K562 (cell line): Measurements from ENCODE around the gene KCNK4. TPM values are rescaled to one million over a fixed set of nuclear protein-coding genes. Genes with fewer than 3 reads are reported as not detected.

Experiments
- BCOR ChIP-seq: fragments of 450-650 bp; IDR thresholded peaks from 2 replicates; pipeline ENCODE4 v1.6.1; 2016
- COPS2 ChIP-seq: fragments of 450-650 bp; conservative IDR thresholded peaks from 2 replicates; pipeline ENCODE4 v1.6.1; 2016; ENCODE audit warnings: mild to moderate bottlenecking, moderate library complexity
- ESRRA ChIP-seq: fragments of 450-650 bp; IDR thresholded peaks from 2 replicates; pipeline ENCODE4 v1.6.1; 2014; ENCODE audit warnings: low read depth, mild to moderate bottlenecking, moderate library complexity, borderline replicate concordance
- FOSL1 ChIP-seq: fragments of 200-800 bp; sonication (Bioruptor generic); conservative IDR thresholded peaks from 2 replicates; pipeline ENCODE4 v1.6.1; 2016; ENCODE audit warnings: missing genetic modification characterization, missing compliant biosample characterization
- GABPA ChIP-seq: fragments of 200-800 bp; sonication (Bioruptor generic); conservative IDR thresholded peaks from 2 replicates; pipeline ENCODE4 v1.6.1; 2016; ENCODE audit warnings: low read depth, missing genetic modification characterization, missing compliant biosample characterization
- NBN ChIP-seq: fragments of 450-650 bp; IDR thresholded peaks from 2 replicates; pipeline ENCODE4 v1.6.1; 2016; ENCODE audit warnings: low read depth, mild to moderate bottlenecking
- PHB2 ChIP-seq: fragments of 450-650 bp; IDR thresholded peaks from 2 replicates; pipeline ENCODE4 v1.6.1; 2017; ENCODE audit warnings: low read depth
- RBM25 ChIP-seq: fragments of 200-400 bp; formaldehyde crosslinking; IDR thresholded peaks from 2 replicates; pipeline ENCODE4 v1.6.1; 2018; ENCODE audit warnings: low read length, low read depth, moderate library complexity; ENCODE audit not compliant: severe bottlenecking
- SMARCA4 ChIP-seq: fragments of 450-650 bp; IDR thresholded peaks from 2 replicates; pipeline ENCODE4 v1.6.1; 2016
- SP1 ChIP-seq: sonication (generic); formaldehyde crosslinking; IDR thresholded peaks from 2 replicates; pipeline ENCODE4 v1.8.1; 2022; ENCODE audit warnings: mild to moderate bottlenecking, missing genetic modification reagents
- TCFL5 ChIP-seq: fragments of 250-450 bp; sonication (Bioruptor Pico); conservative IDR thresholded peaks from 2 replicates; pipeline ENCODE4 v1.6.1; 2021; ENCODE audit warnings: mild to moderate bottlenecking, moderate library complexity, matching md5 sums
- TOE1 ChIP-seq, 2 experiments: fragments of 450-650 bp in 1 of 2; sonication (generic) in 1 of 2; formaldehyde crosslinking in 1 of 2; IDR thresholded peaks; 2 replicates each; pipeline versions ENCODE4 v1.7.1 to v1.8.0; 2016 to 2022; ENCODE audit warnings: borderline replicate concordance in 2 of 2, mild to moderate bottlenecking in 2 of 2, antibody characterized with exemption in 1 of 2, inconsistent platforms in 1 of 2, low read depth in 1 of 2, missing genetic modification reagents in 1 of 2, moderate library complexity in 1 of 2
- U2AF1 ChIP-seq: fragments of 200-400 bp; formaldehyde crosslinking; optimal IDR thresholded peaks from 2 replicates; pipeline ENCODE3; 2017; ENCODE audit warnings: mild to moderate bottlenecking, low read depth, low read length, moderate library complexity
- ZKSCAN1 ChIP-seq: fragments of 150-350 bp; IDR thresholded peaks from 2 replicates; pipeline ENCODE4 v1.6.1; 2016; ENCODE audit warnings: low read depth, low read length
- ZKSCAN3 ChIP-seq: fragments of 250-450 bp; sonication (Bioruptor Pico); IDR thresholded peaks from 2 replicates; pipeline ENCODE4 v1.4.0; 2020
- ZNF583 ChIP-seq: fragments of 250-450 bp; sonication (Bioruptor Pico); IDR thresholded peaks from 2 replicates; pipeline ENCODE4 v1.4.0; 2020
- ZNF589 ChIP-seq: fragments of 200-800 bp; sonication (Bioruptor generic); IDR thresholded peaks from 2 replicates; pipeline ENCODE4 v1.6.1; 2016; ENCODE audit warnings: low read depth, missing genetic modification characterization, missing compliant biosample characterization
- polyA plus RNA-seq, 8 experiments: library from polyadenylated mRNA; depleted of rRNA in 4 of 8; stranded (reverse) in 5 of 8; unstranded in 3 of 8; fragments of >200 nt; fragmentation: Nextera tagmentation in 2 of 8; fragmentation: Illumina TruSeq in 1 of 8; extraction: Ambion mirVana in 2 of 8; extraction: Trizol in 1 of 8; gene quantifications; 2 replicates each; pipeline versions ENCODE4 v1.2.1 to v1.2.3, GENCODE V29; 2011 to 2014; ENCODE audit warnings: inconsistent platforms in 1 of 8, missing spikeins in 1 of 8
- total RNA-seq, 7 experiments: library from RNA; depleted of rRNA in 6 of 7; stranded (reverse); fragments of >200 nt in 6 of 7; fragmentation: Illumina TruSeq in 2 of 7; extraction: Trizol in 2 of 7; gene quantifications; 2 replicates each; pipeline versions ENCODE4 v1.2.1 to v1.2.3, GENCODE V29; 2011 to 2021; ENCODE audit warnings: low replicate concordance in 1 of 7
- TF ChIP-seq, protein P1 (sequence below), 2 experiments: fragments of 450-650 bp in 1 of 2; IDR thresholded peaks; 2 replicates each; pipeline ENCODE4 v1.6.1; 2011 to 2017; ENCODE audit warnings: low read depth in 2 of 2, antibody characterized with exemption in 1 of 2, borderline replicate concordance in 1 of 2, low read length in 1 of 2, mild to moderate bottlenecking in 1 of 2, mixed read lengths in 1 of 2; ENCODE audit not compliant: control insufficient read depth in 1 of 2
- TF ChIP-seq, protein P2 (sequence below): fragments of 450-650 bp; IDR thresholded peaks from 2 replicates; pipeline ENCODE4 v1.6.1; 2016; ENCODE audit warnings: missing biosample characterization, missing genetic modification characterization
- TF ChIP-seq, protein P3 (sequence below): fragments of 250-450 bp; sonication (Bioruptor Pico); IDR thresholded peaks from 2 replicates; pipeline ENCODE4 v1.4.0; 2020; ENCODE audit warnings: mild to moderate bottlenecking, moderate library complexity

Gene KCNK4
- total and polyA plus RNA-seq, 9 of the 15 experiments (the other 6 are each of a cell fraction or from before 2014, with no cell fraction given) = not detected

DNA sequence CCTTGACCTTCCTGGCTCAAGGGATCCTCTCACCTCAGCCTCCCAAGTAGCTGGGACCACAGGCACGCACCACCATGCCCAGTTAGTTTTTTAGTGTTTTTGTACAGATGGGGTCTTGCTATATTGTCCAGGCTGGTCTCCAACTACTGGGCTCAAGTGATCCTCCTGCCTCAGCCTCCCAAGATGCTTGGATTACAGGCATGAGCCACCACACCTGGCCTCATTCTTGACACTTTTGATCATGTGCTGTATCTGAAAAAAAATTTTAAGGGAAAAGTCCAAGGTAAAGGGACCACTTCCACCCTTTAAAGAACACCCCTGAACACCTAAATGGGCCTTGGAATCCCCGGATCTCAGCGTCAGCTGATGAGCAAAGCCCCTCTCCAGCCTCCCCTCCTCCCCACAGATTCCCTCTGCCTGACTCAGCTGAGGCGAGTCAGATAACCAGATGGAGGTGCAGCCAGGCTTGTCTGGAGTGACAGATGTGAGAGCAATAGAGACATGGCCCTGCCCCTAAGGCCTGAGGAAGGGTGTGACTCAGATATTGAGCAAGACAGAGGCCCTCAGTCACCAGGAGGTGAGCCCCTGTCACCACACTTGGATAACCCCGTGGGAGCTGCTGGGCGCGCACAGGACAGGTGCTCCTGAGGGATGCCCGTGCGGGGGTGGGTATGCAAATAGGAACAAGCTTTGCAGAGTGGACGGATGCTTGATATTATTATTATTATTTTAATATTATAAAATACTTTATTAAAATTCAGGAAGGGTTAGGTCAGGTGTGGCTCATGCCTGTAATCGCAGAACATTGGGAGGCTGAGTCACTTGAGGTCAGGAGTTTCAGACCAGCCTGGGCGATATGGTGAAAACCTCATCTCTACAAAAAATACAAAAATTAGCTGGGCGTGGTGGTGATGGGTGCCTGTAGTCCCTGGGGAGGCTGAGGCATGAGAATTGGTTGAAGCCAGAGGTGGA lies 43.9 kb downstream of the KCNK4 start (continued):
- TF ChIP-seq, protein P1, sequence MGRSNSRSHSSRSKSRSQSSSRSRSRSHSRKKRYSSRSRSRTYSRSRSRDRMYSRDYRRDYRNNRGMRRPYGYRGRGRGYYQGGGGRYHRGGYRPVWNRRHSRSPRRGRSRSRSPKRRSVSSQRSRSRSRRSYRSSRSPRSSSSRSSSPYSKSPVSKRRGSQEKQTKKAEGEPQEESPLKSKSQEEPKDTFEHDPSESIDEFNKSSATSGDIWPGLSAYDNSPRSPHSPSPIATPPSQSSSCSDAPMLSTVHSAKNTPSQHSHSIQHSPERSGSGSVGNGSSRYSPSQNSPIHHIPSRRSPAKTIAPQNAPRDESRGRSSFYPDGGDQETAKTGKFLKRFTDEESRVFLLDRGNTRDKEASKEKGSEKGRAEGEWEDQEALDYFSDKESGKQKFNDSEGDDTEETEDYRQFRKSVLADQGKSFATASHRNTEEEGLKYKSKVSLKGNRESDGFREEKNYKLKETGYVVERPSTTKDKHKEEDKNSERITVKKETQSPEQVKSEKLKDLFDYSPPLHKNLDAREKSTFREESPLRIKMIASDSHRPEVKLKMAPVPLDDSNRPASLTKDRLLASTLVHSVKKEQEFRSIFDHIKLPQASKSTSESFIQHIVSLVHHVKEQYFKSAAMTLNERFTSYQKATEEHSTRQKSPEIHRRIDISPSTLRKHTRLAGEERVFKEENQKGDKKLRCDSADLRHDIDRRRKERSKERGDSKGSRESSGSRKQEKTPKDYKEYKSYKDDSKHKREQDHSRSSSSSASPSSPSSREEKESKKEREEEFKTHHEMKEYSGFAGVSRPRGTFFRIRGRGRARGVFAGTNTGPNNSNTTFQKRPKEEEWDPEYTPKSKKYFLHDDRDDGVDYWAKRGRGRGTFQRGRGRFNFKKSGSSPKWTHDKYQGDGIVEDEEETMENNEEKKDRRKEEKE (IDR thresholded peaks at IDR 0.05; ENCODE audit: borderline replicate concordance in 1 of 2, control insufficient read depth in 1 of 2, low read depth in 2 of 2, low read length in 1 of 2) = no peak
- peak; percentile 78 for TF ChIP-seq ZKSCAN1
- peak; percentile 93 for TF ChIP-seq NBN
- peak; percentile 60; the same call in 1 of the 2 replicates for TF ChIP-seq ZNF583 (CRISPR knock-in tag)
- peak; percentile 93 for TF ChIP-seq RBM25
- no peak for TF ChIP-seq ZKSCAN3
- TF ChIP-seq ZNF589 (CRISPR knock-in tag) = peak; percentile 93
- TF ChIP-seq, protein P2, sequence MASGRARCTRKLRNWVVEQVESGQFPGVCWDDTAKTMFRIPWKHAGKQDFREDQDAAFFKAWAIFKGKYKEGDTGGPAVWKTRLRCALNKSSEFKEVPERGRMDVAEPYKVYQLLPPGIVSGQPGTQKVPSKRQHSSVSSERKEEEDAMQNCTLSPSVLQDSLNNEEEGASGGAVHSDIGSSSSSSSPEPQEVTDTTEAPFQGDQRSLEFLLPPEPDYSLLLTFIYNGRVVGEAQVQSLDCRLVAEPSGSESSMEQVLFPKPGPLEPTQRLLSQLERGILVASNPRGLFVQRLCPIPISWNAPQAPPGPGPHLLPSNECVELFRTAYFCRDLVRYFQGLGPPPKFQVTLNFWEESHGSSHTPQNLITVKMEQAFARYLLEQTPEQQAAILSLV = peak; percentile 92
- TF ChIP-seq, protein P3, sequence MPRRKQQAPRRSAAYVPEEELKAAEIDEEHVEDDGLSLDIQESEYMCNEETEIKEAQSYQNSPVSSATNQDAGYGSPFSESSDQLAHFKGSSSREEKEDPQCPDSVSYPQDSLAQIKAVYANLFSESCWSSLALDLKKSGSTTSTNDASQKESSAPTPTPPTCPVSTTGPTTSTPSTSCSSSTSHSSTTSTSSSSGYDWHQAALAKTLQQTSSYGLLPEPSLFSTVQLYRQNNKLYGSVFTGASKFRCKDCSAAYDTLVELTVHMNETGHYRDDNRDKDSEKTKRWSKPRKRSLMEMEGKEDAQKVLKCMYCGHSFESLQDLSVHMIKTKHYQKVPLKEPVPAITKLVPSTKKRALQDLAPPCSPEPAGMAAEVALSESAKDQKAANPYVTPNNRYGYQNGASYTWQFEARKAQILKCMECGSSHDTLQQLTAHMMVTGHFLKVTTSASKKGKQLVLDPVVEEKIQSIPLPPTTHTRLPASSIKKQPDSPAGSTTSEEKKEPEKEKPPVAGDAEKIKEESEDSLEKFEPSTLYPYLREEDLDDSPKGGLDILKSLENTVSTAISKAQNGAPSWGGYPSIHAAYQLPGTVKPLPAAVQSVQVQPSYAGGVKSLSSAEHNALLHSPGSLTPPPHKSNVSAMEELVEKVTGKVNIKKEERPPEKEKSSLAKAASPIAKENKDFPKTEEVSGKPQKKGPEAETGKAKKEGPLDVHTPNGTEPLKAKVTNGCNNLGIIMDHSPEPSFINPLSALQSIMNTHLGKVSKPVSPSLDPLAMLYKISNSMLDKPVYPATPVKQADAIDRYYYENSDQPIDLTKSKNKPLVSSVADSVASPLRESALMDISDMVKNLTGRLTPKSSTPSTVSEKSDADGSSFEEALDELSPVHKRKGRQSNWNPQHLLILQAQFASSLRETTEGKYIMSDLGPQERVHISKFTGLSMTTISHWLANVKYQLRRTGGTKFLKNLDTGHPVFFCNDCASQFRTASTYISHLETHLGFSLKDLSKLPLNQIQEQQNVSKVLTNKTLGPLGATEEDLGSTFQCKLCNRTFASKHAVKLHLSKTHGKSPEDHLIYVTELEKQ (CRISPR knock-in tag) = no peak
- TF ChIP-seq FOSL1 (tag) = peak; percentile 100
- TF ChIP-seq SMARCA4 = peak; percentile 99
- no peak for TF ChIP-seq COPS2
- TF ChIP-seq ESRRA = peak; percentile 83
- TF ChIP-seq SP1 (CRISPR knock-in tag) = peak; percentile 77; the same call in 1 of the 2 replicates
- TF ChIP-seq TOE1 (IDR thresholded peaks at IDR 0.05; ENCODE audit: borderline replicate concordance) = peak; percentile 88
- TF ChIP-seq TOE1 (CRISPR knock-in tag; IDR thresholded peaks at IDR 0.05; ENCODE audit: borderline replicate concordance, low read depth) = no peak
- no peak; the same call in 1 of the 2 replicates for TF ChIP-seq GABPA (tag)
- peak; percentile 89 for TF ChIP-seq PHB2
- TF ChIP-seq U2AF1 = no peak
- peak; percentile 100 for TF ChIP-seq BCOR
- TF ChIP-seq TCFL5 (CRISPR knock-in tag) = no peak
